Measurements from ENCODE around the gene CELF1.

DNA sequence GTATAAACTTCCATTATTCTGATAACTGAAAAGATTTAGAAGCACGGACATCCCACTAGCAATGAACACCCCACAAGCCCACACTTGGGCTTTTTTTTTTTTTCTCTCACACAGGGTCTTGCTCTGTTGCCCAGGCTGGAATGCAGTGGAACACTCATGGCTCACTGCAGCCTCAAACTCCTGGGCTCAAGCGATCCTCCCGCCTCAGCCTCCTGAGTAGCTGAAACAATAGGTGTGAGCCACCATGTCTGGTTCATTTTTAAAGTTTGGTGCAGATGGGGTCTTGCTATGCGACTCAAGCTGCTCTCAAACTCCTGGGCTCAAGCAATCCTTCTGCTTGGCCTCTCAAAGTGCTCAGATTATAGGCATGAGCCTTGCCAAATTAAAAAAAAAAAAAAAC is 107.1 kb downstream of the CELF1 start:
- TF ChIP-seq, protein P1, sequence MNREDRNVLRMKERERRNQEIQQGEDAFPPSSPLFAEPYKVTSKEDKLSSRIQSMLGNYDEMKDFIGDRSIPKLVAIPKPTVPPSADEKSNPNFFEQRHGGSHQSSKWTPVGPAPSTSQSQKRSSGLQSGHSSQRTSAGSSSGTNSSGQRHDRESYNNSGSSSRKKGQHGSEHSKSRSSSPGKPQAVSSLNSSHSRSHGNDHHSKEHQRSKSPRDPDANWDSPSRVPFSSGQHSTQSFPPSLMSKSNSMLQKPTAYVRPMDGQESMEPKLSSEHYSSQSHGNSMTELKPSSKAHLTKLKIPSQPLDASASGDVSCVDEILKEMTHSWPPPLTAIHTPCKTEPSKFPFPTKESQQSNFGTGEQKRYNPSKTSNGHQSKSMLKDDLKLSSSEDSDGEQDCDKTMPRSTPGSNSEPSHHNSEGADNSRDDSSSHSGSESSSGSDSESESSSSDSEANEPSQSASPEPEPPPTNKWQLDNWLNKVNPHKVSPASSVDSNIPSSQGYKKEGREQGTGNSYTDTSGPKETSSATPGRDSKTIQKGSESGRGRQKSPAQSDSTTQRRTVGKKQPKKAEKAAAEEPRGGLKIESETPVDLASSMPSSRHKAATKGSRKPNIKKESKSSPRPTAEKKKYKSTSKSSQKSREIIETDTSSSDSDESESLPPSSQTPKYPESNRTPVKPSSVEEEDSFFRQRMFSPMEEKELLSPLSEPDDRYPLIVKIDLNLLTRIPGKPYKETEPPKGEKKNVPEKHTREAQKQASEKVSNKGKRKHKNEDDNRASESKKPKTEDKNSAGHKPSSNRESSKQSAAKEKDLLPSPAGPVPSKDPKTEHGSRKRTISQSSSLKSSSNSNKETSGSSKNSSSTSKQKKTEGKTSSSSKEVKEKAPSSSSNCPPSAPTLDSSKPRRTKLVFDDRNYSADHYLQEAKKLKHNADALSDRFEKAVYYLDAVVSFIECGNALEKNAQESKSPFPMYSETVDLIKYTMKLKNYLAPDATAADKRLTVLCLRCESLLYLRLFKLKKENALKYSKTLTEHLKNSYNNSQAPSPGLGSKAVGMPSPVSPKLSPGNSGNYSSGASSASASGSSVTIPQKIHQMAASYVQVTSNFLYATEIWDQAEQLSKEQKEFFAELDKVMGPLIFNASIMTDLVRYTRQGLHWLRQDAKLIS (CRISPR knock-in tag; IDR thresholded peaks at IDR 0.05): no peak
- TF ChIP-seq MTA3 (IDR thresholded peaks at IDR 0.05; ENCODE audit: borderline replicate concordance) (no peak), SREBF2 (CRISPR knock-in tag; IDR thresholded peaks at IDR 0.05) (no peak), FOXA1 (IDR thresholded peaks at IDR 0.05; ENCODE audit: borderline replicate concordance) (no peak)
- TF ChIP-seq, protein P2, sequence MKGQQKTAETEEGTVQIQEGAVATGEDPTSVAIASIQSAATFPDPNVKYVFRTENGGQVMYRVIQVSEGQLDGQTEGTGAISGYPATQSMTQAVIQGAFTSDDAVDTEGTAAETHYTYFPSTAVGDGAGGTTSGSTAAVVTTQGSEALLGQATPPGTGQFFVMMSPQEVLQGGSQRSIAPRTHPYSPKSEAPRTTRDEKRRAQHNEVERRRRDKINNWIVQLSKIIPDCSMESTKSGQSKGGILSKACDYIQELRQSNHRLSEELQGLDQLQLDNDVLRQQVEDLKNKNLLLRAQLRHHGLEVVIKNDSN (CRISPR knock-in tag; IDR thresholded peaks at IDR 0.05): no peak
- TF ChIP-seq, protein P3, sequence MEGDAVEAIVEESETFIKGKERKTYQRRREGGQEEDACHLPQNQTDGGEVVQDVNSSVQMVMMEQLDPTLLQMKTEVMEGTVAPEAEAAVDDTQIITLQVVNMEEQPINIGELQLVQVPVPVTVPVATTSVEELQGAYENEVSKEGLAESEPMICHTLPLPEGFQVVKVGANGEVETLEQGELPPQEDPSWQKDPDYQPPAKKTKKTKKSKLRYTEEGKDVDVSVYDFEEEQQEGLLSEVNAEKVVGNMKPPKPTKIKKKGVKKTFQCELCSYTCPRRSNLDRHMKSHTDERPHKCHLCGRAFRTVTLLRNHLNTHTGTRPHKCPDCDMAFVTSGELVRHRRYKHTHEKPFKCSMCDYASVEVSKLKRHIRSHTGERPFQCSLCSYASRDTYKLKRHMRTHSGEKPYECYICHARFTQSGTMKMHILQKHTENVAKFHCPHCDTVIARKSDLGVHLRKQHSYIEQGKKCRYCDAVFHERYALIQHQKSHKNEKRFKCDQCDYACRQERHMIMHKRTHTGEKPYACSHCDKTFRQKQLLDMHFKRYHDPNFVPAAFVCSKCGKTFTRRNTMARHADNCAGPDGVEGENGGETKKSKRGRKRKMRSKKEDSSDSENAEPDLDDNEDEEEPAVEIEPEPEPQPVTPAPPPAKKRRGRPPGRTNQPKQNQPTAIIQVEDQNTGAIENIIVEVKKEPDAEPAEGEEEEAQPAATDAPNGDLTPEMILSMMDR (IDR thresholded peaks at IDR 0.05 in 2 of 3, conservative IDR thresholded peaks at IDR 0.05 in 1 of 3; ENCODE audit: insufficient read depth in 2 of 3, low read depth in 1 of 3, low read length in 3 of 3): no peak
